T-helper 2 cell treated with Interferon-gamma antibody and Interleukin-4, amounts not matched to agents 5 μg/mL and 100 μg/mL, for 36 hours (primary cell): Measurements from ENCODE around the gene KRTAP19-8.

Experiments used
- DNase-seq: peaks from one replicate; pipeline ENCODE4 v3.0.0; 2021; ENCODE audit warnings: low spot score
- H3K27ac Mint-ChIP-seq: one replicate; pipeline ENCODE4 v1.8.0; 2021; ENCODE audit warnings: mild to moderate bottlenecking, mixed read lengths
- H3K27me3 Mint-ChIP-seq: one replicate; pipeline ENCODE4 v1.8.0; 2021; ENCODE audit warnings: low read depth, mixed read lengths
- H3K36me3 Mint-ChIP-seq: one replicate; pipeline ENCODE4 v1.8.0; 2021; ENCODE audit warnings: low read depth, mixed read lengths
- H3K4me1 Mint-ChIP-seq: one replicate; pipeline ENCODE4 v1.8.0; 2021; ENCODE audit warnings: low read depth, mixed read lengths
- H3K4me3 Mint-ChIP-seq: one replicate; pipeline ENCODE4 v1.8.0; 2022; ENCODE audit warnings: mild to moderate bottlenecking, moderate library complexity, mixed read lengths
- H3K9me3 Mint-ChIP-seq: one replicate; pipeline ENCODE4 v1.8.0; 2021; ENCODE audit warnings: mixed read lengths

KRTAP19-8 gene

GRCh38 chr21:31038376-31038775 lies at the start of gene KRTAP19-8:
Gene KRTAP19-8 (minus strand): TSS chr21:31038476. CDS start chr21:31038443, 33 bp downstream.
- no peak for DNase-seq
- Mint-ChIP-seq H3K27ac (no peak within 1 kb of the TSS), H3K36me3 (no peaks in the 10 kb centered on the region), H3K9me3 (no peaks in the 10 kb centered on the region), H3K27me3 (peaks cover 15% of the 10 kb centered on the region), H3K4me1 (no peaks in the 10 kb centered on the region), H3K4me3 (no peak within 1 kb of the TSS)

GRCh38 chr21:31087639-31088473 lies 49.6 kb upstream of the KRTAP19-8 start:
- Mint-ChIP-seq H3K4me1 (peaks cover 18% of the 10 kb centered on the region), H3K4me3 (peak overlapping the region; percentile 59), H3K9me3 (no peaks in the 10 kb centered on the region), H3K27me3 (peaks cover 39% of the 10 kb centered on the region), H3K36me3 (no peaks in the 10 kb centered on the region), H3K27ac (no peak overlapping the region)
- DNase-seq: no peak

- Mint-ChIP-seq H3K27ac (no peak overlapping the region), H3K4me1 (peaks cover 21% of the 10 kb centered on the region), H3K4me3 (no peak overlapping the region), H3K36me3 (no peaks in the 10 kb centered on the region), H3K9me3 (no peaks in the 10 kb centered on the region), H3K27me3 (peaks cover 45% of the 10 kb centered on the region)
- DNase-seq: no peak
Measured at GRCh38 chr21:31084689-31085088, 46.4 kb upstream of the KRTAP19-8 start.

DNA sequence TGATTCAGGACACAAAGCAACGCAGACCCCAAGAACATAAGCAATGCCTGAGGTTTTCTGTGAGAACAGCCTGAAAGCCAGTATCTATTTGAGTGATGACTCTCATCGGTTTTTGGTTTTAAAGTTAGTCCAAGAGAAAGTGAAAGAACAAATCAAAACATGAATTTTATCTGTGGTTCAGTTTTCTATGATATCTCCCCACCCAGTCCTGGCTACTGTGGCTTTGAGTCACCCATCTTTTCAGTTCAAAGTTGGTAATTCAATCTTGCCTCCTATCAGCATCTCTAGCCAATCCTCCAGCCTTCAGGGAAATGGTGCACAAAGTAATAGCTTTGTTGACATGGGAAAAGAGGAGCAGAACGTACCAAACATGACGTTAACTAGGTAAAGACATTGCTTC lies 40.5 kb upstream of the KRTAP19-8 start:
- Mint-ChIP-seq H3K36me3 (no peaks in the 10 kb centered on the region), H3K9me3 (no peaks in the 10 kb centered on the region), H3K27ac (no peak overlapping the region), H3K4me1 (peaks cover 16% of the 10 kb centered on the region), H3K27me3 (peaks cover 58% of the 10 kb centered on the region), H3K4me3 (no peak overlapping the region)
- peak; percentile 40 for DNase-seq

- no peak for DNase-seq
- Mint-ChIP-seq H3K4me1 (peaks cover 16% of the 10 kb centered on the region), H3K27me3 (peaks cover 62% of the 10 kb centered on the region), H3K9me3 (no peaks in the 10 kb centered on the region), H3K36me3 (no peaks in the 10 kb centered on the region), H3K4me3 (peak overlapping the region; percentile 17), H3K27ac (no peak overlapping the region)
Measured at GRCh38 chr21:31078216-31078615, 39.9 kb upstream of the KRTAP19-8 start.

DNA sequence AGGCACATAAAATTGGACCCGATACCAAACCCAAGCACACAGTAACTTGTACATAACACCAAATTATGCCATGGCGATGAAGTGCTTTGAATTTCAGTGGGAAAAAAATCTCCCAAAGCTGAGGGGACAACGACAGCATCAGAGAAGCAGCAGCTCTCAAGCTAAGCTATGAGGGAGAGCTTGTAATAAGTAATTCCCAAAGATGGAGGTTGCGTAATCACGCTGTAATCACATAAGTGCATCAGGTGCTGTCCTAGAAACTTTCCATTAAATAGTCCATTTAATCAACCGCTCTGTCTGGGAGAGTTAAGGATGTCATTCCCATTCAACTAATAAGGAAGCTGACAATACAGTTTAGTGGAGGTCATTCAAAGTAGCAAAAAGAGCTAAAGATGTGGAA lies 37.6 kb upstream of the KRTAP19-8 start:
- DNase-seq: no peak
- no peak overlapping the region for H3K4me3 Mint-ChIP-seq
- H3K27ac Mint-ChIP-seq: no peak overlapping the region
- no peaks in the 10 kb centered on the region for H3K36me3 Mint-ChIP-seq
- H3K9me3 Mint-ChIP-seq: no peaks in the 10 kb centered on the region
- H3K4me1 Mint-ChIP-seq: peaks cover 20% of the 10 kb centered on the region
- peaks cover 62% of the 10 kb centered on the region for H3K27me3 Mint-ChIP-seq

DNA sequence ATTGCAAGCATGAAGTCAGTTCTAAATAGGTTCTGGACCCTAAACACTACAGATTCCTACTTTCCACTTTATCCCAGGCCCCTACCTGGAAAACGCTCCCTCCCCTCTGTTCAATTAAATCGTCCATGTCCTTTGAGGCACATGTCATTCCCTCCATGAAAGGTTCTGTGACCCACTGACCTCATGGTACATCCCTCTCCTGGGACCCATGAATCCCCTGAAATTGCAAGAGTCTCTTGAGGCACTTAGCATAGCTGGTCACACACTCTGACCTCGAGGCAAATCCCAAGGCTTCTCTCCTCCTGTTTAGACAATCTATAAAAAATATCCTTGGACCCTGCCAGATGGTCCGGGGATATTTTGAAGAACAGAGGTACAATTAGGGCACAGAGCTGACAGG lies 34.3 kb upstream of the KRTAP19-8 start:
- no peaks in the 10 kb centered on the region for H3K36me3 Mint-ChIP-seq

GRCh38 chr21:31064803-31065202 lies 26.5 kb upstream of the KRTAP19-8 start:
- Mint-ChIP-seq H3K27ac (no peak overlapping the region), H3K27me3 (peaks cover 41% of the 10 kb centered on the region), H3K4me3 (no peak overlapping the region), H3K9me3 (no peaks in the 10 kb centered on the region), H3K4me1 (peaks cover 4% of the 10 kb centered on the region), H3K36me3 (no peaks in the 10 kb centered on the region)
- no peak for DNase-seq

More for the DNA sequence above, 34.3 kb upstream of the KRTAP19-8 start:
- no peak overlapping the region for H3K27ac Mint-ChIP-seq
- DNase-seq: no peak
- H3K27me3 Mint-ChIP-seq: peaks cover 57% of the 10 kb centered on the region
- H3K9me3 Mint-ChIP-seq: no peaks in the 10 kb centered on the region
- no peak overlapping the region for H3K4me3 Mint-ChIP-seq
- peaks cover 3% of the 10 kb centered on the region for H3K4me1 Mint-ChIP-seq

GRCh38 chr21:31052489-31053142 lies 14.3 kb upstream of the KRTAP19-8 start:
- Mint-ChIP-seq H3K27me3 (peaks cover 12% of the 10 kb centered on the region), H3K4me1 (no peaks in the 10 kb centered on the region), H3K27ac (no peak overlapping the region), H3K9me3 (no peaks in the 10 kb centered on the region), H3K4me3 (no peak overlapping the region), H3K36me3 (no peaks in the 10 kb centered on the region)
- no peak for DNase-seq

DNA sequence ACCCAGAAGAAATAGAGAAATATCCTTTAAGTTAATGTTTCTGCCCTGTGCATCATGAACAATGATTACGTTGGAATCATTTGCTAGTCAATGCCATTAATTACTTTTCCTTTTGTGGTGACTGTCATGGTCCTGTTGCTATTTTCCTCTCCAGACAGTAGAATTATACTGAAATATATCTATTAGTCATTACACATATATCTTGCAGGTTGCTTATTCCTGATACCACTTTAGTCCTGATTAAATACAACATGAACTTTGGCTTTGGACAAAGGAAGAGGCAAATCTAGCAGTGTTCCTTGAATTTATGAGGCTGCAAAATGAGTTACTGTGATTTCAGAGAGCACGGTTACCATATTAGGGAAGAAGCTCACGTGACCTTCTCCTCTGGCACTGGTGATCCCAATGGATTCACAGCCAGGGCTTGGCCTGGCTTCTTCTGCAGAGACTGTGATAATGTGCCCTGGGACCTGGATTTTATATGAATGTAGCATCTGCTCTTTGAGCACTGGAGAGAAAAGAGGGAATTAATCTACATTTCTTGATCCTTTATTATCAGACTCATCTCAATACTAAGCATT lies 12.4 kb upstream of the KRTAP19-8 start:
- Mint-ChIP-seq H3K4me1 (no peaks in the 10 kb centered on the region), H3K4me3 (no peak overlapping the region), H3K27me3 (peaks cover 16% of the 10 kb centered on the region), H3K27ac (no peak overlapping the region), H3K36me3 (no peaks in the 10 kb centered on the region), H3K9me3 (no peaks in the 10 kb centered on the region)
- DNase-seq: no peak

DNA sequence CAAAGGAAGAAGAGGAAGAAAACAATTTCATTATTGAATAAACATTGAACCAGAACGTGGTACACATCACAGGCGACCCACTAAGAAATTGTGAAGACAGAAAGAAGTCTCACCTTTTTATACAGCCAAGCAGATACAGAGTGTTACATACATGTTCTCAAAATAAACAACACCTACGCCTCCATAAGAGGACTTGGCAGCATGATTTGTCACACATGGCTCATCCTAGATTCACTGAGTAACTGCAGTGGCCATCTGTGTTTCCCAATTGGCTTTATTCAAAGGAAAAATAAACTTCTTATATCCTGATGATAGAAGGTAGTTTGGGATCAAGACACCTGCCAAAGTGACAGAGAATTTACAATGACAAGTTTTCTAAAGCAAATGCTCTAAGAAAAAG lies 7.6 kb upstream of the KRTAP19-8 start:
- Mint-ChIP-seq H3K4me1 (no peaks in the 10 kb centered on the region), H3K4me3 (no peak overlapping the region), H3K9me3 (no peaks in the 10 kb centered on the region), H3K27ac (no peak overlapping the region), H3K27me3 (peaks cover 20% of the 10 kb centered on the region), H3K36me3 (no peaks in the 10 kb centered on the region)
- no peak for DNase-seq

DNA sequence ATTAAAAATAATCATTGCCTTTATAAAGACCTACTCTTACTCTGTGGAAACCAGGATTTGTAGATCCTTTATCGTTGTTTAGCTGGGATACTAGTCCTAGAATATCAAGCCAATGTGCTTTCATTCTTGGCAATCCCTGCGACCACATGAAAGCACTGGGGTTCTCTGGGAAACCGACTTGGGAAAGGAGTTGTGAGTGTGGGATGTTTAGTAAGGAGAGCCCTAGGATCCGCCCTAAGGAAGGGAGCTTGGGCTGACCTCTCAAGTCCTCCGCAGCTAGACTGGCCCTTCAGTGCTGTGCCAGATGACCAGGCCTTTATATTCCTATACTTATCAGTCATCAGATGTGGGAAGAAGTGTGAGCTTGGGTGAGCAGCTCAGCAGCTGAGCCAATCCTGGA lies 5.2 kb upstream of the KRTAP19-8 start:
- H3K9me3 Mint-ChIP-seq: no peaks in the 10 kb centered on the region
- H3K4me3 Mint-ChIP-seq: no peak overlapping the region

DNA sequence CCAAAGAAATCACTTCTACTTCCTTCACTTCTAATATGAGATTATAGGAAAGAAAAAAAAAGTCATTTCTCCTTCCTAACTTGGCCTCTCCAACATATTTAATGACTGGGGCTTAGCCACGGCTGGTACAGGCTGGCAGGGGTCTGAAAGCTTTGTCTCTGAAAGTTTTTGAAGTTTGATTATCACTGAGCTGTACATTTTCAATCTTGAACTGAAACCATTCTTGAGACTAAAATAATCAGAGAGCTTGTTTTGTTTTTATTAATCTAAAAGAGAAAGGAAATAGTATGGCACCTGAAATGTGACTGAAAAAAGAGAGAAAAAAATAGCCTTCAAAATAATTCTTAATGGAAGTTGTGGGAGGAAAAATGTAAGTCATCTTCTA lies 3.8 kb upstream of the KRTAP19-8 start:
- Mint-ChIP-seq H3K27ac (no peak overlapping the region), H3K36me3 (no peaks in the 10 kb centered on the region), H3K27me3 (peaks cover 19% of the 10 kb centered on the region), H3K4me1 (no peaks in the 10 kb centered on the region), H3K9me3 (no peaks in the 10 kb centered on the region), H3K4me3 (no peak overlapping the region)
- DNase-seq: no peak

More for the DNA sequence above, 5.2 kb upstream of the KRTAP19-8 start:
- Mint-ChIP-seq H3K27ac (no peak overlapping the region), H3K27me3 (peaks cover 24% of the 10 kb centered on the region), H3K4me1 (no peaks in the 10 kb centered on the region), H3K36me3 (no peaks in the 10 kb centered on the region)
- DNase-seq: no peak
